T47D (cell line): Measurements from ENCODE around the gene CUL7.

Source experiments
- DNase-seq, 2 experiments: peaks; one replicate each; pipeline versions ENCODE4 v3.0.0 to v3.0.0-alpha.2; 2011 to 2012; ENCODE audit warnings: low read depth in 1 of 2, low spot score in 1 of 2
- JUND ChIP-seq: IDR thresholded peaks from 2 replicates; pipeline ENCODE4 v1.6.1; 2012; ENCODE audit warnings: low read depth
- in situ Hi-C: cut with HindIII; loops from 2 replicates; pipeline ENCODE4 v1.10.0; 2016; ENCODE audit warnings: low sequenced_read_pairs, low pct_unique_long_range_greater_than_20kb

CUL7 gene

GRCh38 chr6:42993445-42993844 lies 60.2 kb downstream of the CUL7 start:
- DNase-seq, result no peak
- in situ Hi-C loops, result no loop called here
- no peak for TF ChIP-seq JUND

- in situ Hi-C loops, result no loop called here
- no peak for TF ChIP-seq JUND
- no peak for DNase-seq
Observed at GRCh38 chr6:42989923-42990322, 63.7 kb downstream of the CUL7 start.

- no peak for DNase-seq
- no peak for TF ChIP-seq JUND
- in situ Hi-C loops, result no loop called here
Observed at GRCh38 chr6:42988486-42989020, 65.1 kb downstream of the CUL7 start.
